Dermis blood vessel endothelial cell (primary cell): ENCODE results near the gene SPTLC2. TPM values are rescaled to one million over a fixed set of nuclear protein-coding genes. Genes with fewer than 3 reads are reported as not detected.
A peak's percentile ranks its signal among the peaks of the same experiment; 100 is the strongest.

ENCODE experiments used
- DNase-seq: peaks from one replicate; pipeline ENCODE4 v3.0.0; 2010
- total RNA-seq: library from RNA; depleted of rRNA; stranded (reverse); fragments of >200 nt; gene quantifications from 2 replicates; pipeline ENCODE4 v1.2.3, GENCODE V29; 2014

The SPTLC2 gene
- total RNA-seq, 1 donor from 2014 or later: 104 TPM

GRCh38 chr14:77503138-77503537 lies 113.3 kb downstream of the SPTLC2 start:
- no peak for DNase-seq

- DNase-seq: no peak
Observed at GRCh38 chr14:77502109-77502782, 114.2 kb downstream of the SPTLC2 start.

GRCh38 chr14:77498984-77499527 lies 117.4 kb downstream of the SPTLC2 start:
- DNase-seq: peak; percentile 9

GRCh38 chr14:77498120-77498979 lies 118.1 kb downstream of the SPTLC2 start, which contains the start of gene ISM2:
Gene ISM2, minus strand, starts transcription at chr14:77498816. Its CDS starts 23 bp downstream, at chr14:77498793.
- DNase-seq: peak; percentile 50

GRCh38 chr14:77495334-77495733 lies 121.1 kb downstream of the SPTLC2 start:
- peak; percentile 12 for DNase-seq

- no peak for DNase-seq
Observed at GRCh38 chr14:77491056-77491455, 125.4 kb downstream of the SPTLC2 start.

GRCh38 chr14:77490347-77490986 lies 126.0 kb downstream of the SPTLC2 start:
- no peak for DNase-seq

- DNase-seq: no peak
Observed at GRCh38 chr14:77489041-77489440, 127.4 kb downstream of the SPTLC2 start.

GRCh38 chr14:77488558-77488957 lies 127.9 kb downstream of the SPTLC2 start:
- DNase-seq: no peak

GRCh38 chr14:77485901-77486678 lies 130.3 kb downstream of the SPTLC2 start:
- DNase-seq: no peak

GRCh38 chr14:77485256-77485655 lies 131.2 kb downstream of the SPTLC2 start:
- no peak for DNase-seq

GRCh38 chr14:77482422-77482821 lies 134.0 kb downstream of the SPTLC2 start:
- no peak for DNase-seq

- no peak for DNase-seq
Observed at GRCh38 chr14:77478796-77479195, 137.6 kb downstream of the SPTLC2 start.

GRCh38 chr14:77478029-77478428 lies 138.4 kb downstream of the SPTLC2 start:
- no peak for DNase-seq

- no peak for DNase-seq
Observed at GRCh38 chr14:77475432-77476115, 140.9 kb downstream of the SPTLC2 start.

- no peak for DNase-seq
Observed at GRCh38 chr14:77474479-77475177, 141.8 kb downstream of the SPTLC2 start.

GRCh38 chr14:77473921-77474320 lies 142.5 kb downstream of the SPTLC2 start:
- DNase-seq: no peak

GRCh38 chr14:77470224-77470870 lies 146.1 kb downstream of the SPTLC2 start:
- DNase-seq: no peak

- no peak for DNase-seq
Observed at GRCh38 chr14:77469539-77469938, 146.9 kb downstream of the SPTLC2 start.

- DNase-seq: no peak
Observed at GRCh38 chr14:77469067-77469505, 147.4 kb downstream of the SPTLC2 start.
